HepG2 (cell line): Measurements from ENCODE around the gene IL33. TPM values are rescaled to one million over a fixed set of nuclear protein-coding genes. Genes with fewer than 3 reads are reported as not detected.

ENCODE experiments used
- ETV5 ChIP-seq: IDR thresholded peaks from 2 replicates; pipeline ENCODE4 v1.6.1; 2018; ENCODE audit warnings: missing biosample characterization, missing genetic modification reagents, inconsistent platforms, borderline replicate concordance
- ETV6 ChIP-seq: sonication (generic); formaldehyde crosslinking; conservative IDR thresholded peaks from 2 replicates; pipeline ENCODE4 v1.4.0; 2020; ENCODE audit warnings: missing genetic modification reagents
- FOSL2 ChIP-seq: sonication (generic); formaldehyde crosslinking; IDR thresholded peaks from 2 replicates; pipeline ENCODE4 v1.4.0; 2020; ENCODE audit warnings: missing genetic modification reagents
- GATAD2A ChIP-seq: IDR thresholded peaks from 2 replicates; pipeline ENCODE4 v1.6.1; 2016
- HBP1 ChIP-seq: IDR thresholded peaks from 2 replicates; pipeline ENCODE4 v1.6.1; 2016; ENCODE audit warnings: low read depth, control low read depth
- HIC2 ChIP-seq: sonication (generic); formaldehyde crosslinking; IDR thresholded peaks from 2 replicates; pipeline ENCODE4 v1.9.0; 2022; ENCODE audit warnings: low read depth, missing genetic modification reagents
- KMT2A ChIP-seq: sonication (generic); formaldehyde crosslinking; IDR thresholded peaks from 2 replicates; pipeline ENCODE4 v1.4.0; 2020; ENCODE audit warnings: missing genetic modification reagents
- LCORL ChIP-seq, 2 experiments: fragments of 450-650 bp in 1 of 2; sonication (generic) in 1 of 2; formaldehyde crosslinking in 1 of 2; IDR thresholded peaks; 2 replicates each; pipeline versions ENCODE4 v1.5.0 to v1.6.1; 2017 to 2020; ENCODE audit warnings: antibody characterized with exemption in 1 of 2, missing genetic modification reagents in 1 of 2
- LRRFIP1 ChIP-seq: sonication (generic); formaldehyde crosslinking; conservative IDR thresholded peaks from 2 replicates; pipeline ENCODE4 v1.4.0; 2020; ENCODE audit warnings: missing genetic modification reagents
- MAFF ChIP-seq: IDR thresholded peaks from 2 replicates; pipeline ENCODE4 v1.6.1; 2011; ENCODE audit warnings: low read depth, low read length, improper control_type of control experiment
- MLX ChIP-seq: IDR thresholded peaks from 2 replicates; pipeline ENCODE4 v1.6.1; 2016
- MYPOP ChIP-seq: sonication (generic); formaldehyde crosslinking; IDR thresholded peaks from 2 replicates; pipeline ENCODE4 v1.8.1; 2023; ENCODE audit warnings: mild to moderate bottlenecking, moderate library complexity, missing genetic modification reagents
- PAXIP1 ChIP-seq: sonication (generic); formaldehyde crosslinking; conservative IDR thresholded peaks from 2 replicates; pipeline ENCODE4 v1.4.0; 2020; ENCODE audit warnings: mild to moderate bottlenecking, missing genetic modification reagents, moderate library complexity
- TCF7L2 ChIP-seq: IDR thresholded peaks from 2 replicates; pipeline ENCODE4 v1.6.1; 2011; ENCODE audit warnings: mild to moderate bottlenecking, low read depth, low read length, moderate library complexity
- ZBTB7B ChIP-seq: sonication (generic); formaldehyde crosslinking; IDR thresholded peaks from 2 replicates; pipeline ENCODE4 v1.4.0; 2020; ENCODE audit warnings: missing genetic modification reagents
- ZNF331 ChIP-seq: sonication (generic); formaldehyde crosslinking; IDR thresholded peaks from 2 replicates; pipeline ENCODE4 v1.4.0; 2020; ENCODE audit warnings: missing genetic modification reagents
- ZNF44 ChIP-seq: sonication (generic); formaldehyde crosslinking; IDR thresholded peaks from 2 replicates; pipeline ENCODE4 v1.5.1; 2020; ENCODE audit warnings: mild to moderate bottlenecking, missing genetic modification reagents
- ZNF691 ChIP-seq: sonication (generic); formaldehyde crosslinking; IDR thresholded peaks from 2 replicates; pipeline ENCODE4 v1.4.0; 2020; ENCODE audit warnings: missing genetic modification reagents, low read depth, mild to moderate bottlenecking, borderline replicate concordance
- polyA plus RNA-seq, 8 experiments: library from polyadenylated mRNA; depleted of rRNA in 3 of 8; stranded (reverse) in 7 of 8; unstranded in 1 of 8; fragments of >200 nt; fragmentation: Illumina TruSeq in 4 of 8; extraction: Trizol in 4 of 8; gene quantifications; 2 replicates each; pipeline versions ENCODE4 v1.2.1 to v1.2.3, GENCODE V29; 2011 to 2016; ENCODE audit warnings: low read depth in 4 of 8, missing spikeins in 1 of 8, mixed read lengths in 1 of 8; ENCODE audit not compliant: insufficient read depth in 1 of 8
- total RNA-seq, 5 experiments: library from RNA; depleted of rRNA; stranded (reverse); fragments of >200 nt; fragmentation: Illumina TruSeq; extraction: Trizol; gene quantifications; 2 replicates each; pipeline ENCODE4 v1.2.3, GENCODE V29; 2016; ENCODE audit warnings: low read depth in 1 of 5

IL33 gene
- total and polyA plus RNA-seq, 2 of the 13 experiments (the other 11 are each of a cell fraction or from before 2014, with no cell fraction given): 0.05 TPM; not detected in 1

- TF ChIP-seq ETV6 (CRISPR knock-in tag) (no peak), HIC2 (CRISPR knock-in tag) (no peak), FOSL2 (peak; percentile 22; the same call in 1 of the 2 replicates), PAXIP1 (CRISPR knock-in tag) (peak; percentile 84), MLX (CRISPR knock-in tag) (peak; percentile 79), GATAD2A (no peak; the same call in 1 of the 2 replicates), LRRFIP1 (no peak), ZNF44 (CRISPR knock-in tag) (no peak), MAFF (peak; percentile 88), MYPOP (no peak), ZNF691 (CRISPR knock-in tag) (0 out of 2 replicates have a peak, but pooled peaks have one; percentile 50), ZNF331 (CRISPR knock-in tag) (peak; percentile 59), LCORL (IDR thresholded peaks at IDR 0.05) (peak; percentile 46; the same call in 1 of the 2 replicates), LCORL (CRISPR knock-in tag; IDR thresholded peaks at IDR 0.05) (no peak; the same call in 1 of the 2 replicates), ZBTB7B (CRISPR knock-in tag) (0 out of 2 replicates have a peak, but pooled peaks have one; percentile 51), ETV5 (CRISPR knock-in tag) (peak; percentile 14; the same call in 1 of the 2 replicates), TCF7L2 (no peak), HBP1 (CRISPR knock-in tag) (0 out of 2 replicates have a peak, but pooled peaks have one; percentile 39), KMT2A (CRISPR knock-in tag) (no peak)
Measured at GRCh38 chr9:6239048-6239461, 23.4 kb downstream of the IL33 start (continued).
